ENCODE results near the gene DUSP12. TPM values are rescaled to one million over a fixed set of nuclear protein-coding genes. Genes with fewer than 3 reads are reported as not detected.

DUSP12 gene
- total RNA-seq, 4 donors from 2014 or later = 10.2 to 24.5 (median 18.8) TPM

DNA sequence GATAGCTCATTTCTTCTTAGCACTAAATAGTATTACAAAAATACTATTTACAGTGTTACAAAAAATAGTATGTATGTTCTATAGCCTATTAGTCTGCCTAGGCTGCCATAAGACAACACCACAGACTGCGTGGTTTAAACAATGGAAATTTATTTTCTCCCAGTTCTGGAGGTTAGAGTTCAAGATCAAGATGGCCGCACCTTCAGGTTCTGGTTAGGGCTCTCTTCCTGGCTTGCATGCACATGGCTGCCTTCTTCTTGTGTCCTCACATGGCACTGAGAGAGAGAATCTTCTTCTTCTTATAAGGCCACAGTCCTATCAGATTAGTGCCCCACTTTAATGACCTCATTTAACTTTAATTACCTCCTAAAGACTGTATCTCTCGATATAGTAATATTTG is 20.7 kb downstream of the DUSP12 start:
- no peak for DNase-seq (ENCODE audit: low spot score in 2 of 2)
- H3K4me3 ChIP-seq (ENCODE audit: low read depth, poor library complexity, severe bottlenecking) = no peak overlapping the region
- WGBS, 2 donors = 93 to 95% methylated on average over 3 of the region's 3 CpGs
- intact Hi-C loops (cut with DNase I; ENCODE audit: low total_unique reads) = no loop called here
- TF ChIP-seq POLR2A (IDR thresholded peaks at IDR 0.05) = no peak
- TF ChIP-seq, protein P1, sequence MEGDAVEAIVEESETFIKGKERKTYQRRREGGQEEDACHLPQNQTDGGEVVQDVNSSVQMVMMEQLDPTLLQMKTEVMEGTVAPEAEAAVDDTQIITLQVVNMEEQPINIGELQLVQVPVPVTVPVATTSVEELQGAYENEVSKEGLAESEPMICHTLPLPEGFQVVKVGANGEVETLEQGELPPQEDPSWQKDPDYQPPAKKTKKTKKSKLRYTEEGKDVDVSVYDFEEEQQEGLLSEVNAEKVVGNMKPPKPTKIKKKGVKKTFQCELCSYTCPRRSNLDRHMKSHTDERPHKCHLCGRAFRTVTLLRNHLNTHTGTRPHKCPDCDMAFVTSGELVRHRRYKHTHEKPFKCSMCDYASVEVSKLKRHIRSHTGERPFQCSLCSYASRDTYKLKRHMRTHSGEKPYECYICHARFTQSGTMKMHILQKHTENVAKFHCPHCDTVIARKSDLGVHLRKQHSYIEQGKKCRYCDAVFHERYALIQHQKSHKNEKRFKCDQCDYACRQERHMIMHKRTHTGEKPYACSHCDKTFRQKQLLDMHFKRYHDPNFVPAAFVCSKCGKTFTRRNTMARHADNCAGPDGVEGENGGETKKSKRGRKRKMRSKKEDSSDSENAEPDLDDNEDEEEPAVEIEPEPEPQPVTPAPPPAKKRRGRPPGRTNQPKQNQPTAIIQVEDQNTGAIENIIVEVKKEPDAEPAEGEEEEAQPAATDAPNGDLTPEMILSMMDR (IDR thresholded peaks at IDR 0.05) = no peak

DNA sequence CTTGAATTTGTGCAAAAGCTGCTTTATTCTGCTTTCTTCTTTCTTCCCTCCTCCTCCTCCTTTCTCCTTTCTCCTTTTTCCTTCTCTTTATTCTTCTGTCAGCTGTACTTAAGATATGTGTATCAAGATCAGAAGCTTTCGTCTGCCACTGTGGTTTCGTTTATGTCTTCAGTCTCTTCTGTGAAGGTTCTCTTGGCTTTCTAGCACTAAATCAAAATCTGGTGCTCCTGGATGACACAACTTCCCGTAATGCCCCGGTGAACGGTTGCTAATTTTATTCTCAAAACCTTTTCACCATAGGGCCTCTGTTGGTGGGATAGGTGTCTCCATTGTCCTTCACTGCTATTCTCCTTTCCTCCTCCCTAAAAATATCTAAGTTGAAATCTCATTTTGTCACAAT is 21.6 kb downstream of the DUSP12 start:
- DNase-seq (ENCODE audit: low spot score in 2 of 2) = no peak
- intact Hi-C loops (cut with DNase I; ENCODE audit: low total_unique reads) = no loop called here
- H3K4me3 ChIP-seq (ENCODE audit: low read depth, poor library complexity, severe bottlenecking) = no peak overlapping the region
- 72 to 83% methylated on average over 5 of the region's 5 CpGs for WGBS, 2 donors
- TF ChIP-seq, protein P1 (IDR thresholded peaks at IDR 0.05) = no peak
- TF ChIP-seq POLR2A (IDR thresholded peaks at IDR 0.05) = no peak

DNA sequence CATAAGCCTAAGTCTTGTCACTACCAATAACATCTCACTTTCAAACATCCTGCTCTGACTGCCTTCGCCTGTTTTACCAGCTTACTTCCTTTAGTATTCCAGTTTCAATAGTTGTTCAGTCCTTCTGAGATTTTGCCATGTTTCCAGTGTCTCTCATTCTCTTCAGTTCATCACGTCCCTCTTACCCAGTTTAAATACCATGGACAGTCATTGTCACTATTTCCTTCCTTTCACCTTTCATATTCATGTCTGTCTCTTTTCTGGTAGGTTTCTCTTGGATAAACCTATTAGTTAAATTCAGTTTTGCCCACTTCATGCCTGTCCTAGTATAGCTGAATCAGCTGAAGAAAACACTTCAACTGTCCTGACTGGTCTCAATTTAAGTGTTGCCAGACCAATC is 22.4 kb downstream of the DUSP12 start:
- WGBS, 2 donors = 86 to 88% methylated on average over 2 of the region's 2 CpGs
- intact Hi-C loops (cut with DNase I; ENCODE audit: low total_unique reads) = no loop called here
- no peak overlapping the region for H3K4me3 ChIP-seq (ENCODE audit: low read depth, poor library complexity, severe bottlenecking)
- DNase-seq (ENCODE audit: low spot score in 2 of 2) = no peak
- no peak for TF ChIP-seq POLR2A (IDR thresholded peaks at IDR 0.05)

GRCh38 chr1:161772397-161772796 is 22.8 kb downstream of the DUSP12 start:
- no peak overlapping the region for H3K4me3 ChIP-seq (ENCODE audit: low read depth, poor library complexity, severe bottlenecking)
- TF ChIP-seq, protein P1 (IDR thresholded peaks at IDR 0.05) = no peak
- no peak for TF ChIP-seq POLR2A (IDR thresholded peaks at IDR 0.05)
- intact Hi-C loops (cut with DNase I; ENCODE audit: low total_unique reads) = no loop called here
- DNase-seq (ENCODE audit: low spot score in 2 of 2) = no peak

- no peak for DNase-seq (ENCODE audit: low spot score in 2 of 2)
- WGBS, 2 donors = 53 to 66% methylated on average over 4 of the region's 4 CpGs
- intact Hi-C loops (cut with DNase I; ENCODE audit: low total_unique reads) = no loop called here
- H3K4me3 ChIP-seq (ENCODE audit: low read depth, poor library complexity, severe bottlenecking) = no peak overlapping the region
- TF ChIP-seq, protein P1 (IDR thresholded peaks at IDR 0.05) = no peak
- TF ChIP-seq POLR2A (IDR thresholded peaks at IDR 0.05) = no peak
Measured at GRCh38 chr1:161773791-161774190, 24.2 kb downstream of the DUSP12 start.

DNA sequence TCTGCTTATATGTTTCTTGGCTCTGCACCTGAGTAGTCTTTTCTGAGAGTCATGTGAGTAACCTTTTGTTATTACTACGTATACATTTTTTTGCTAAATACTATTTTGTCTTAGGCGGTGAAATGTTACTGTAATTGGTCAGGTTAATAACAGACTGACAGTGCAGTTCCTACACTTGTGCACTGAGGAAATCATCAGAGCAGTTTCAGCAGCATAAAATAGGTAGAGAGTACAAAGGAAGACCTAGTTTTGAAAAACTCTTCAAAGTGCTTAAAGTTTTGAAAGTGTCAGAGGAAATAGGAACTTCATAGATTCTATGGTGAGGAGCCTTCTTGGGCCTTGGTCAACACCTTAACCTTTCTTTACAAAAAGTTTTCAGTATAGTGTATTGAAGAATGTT is 27.7 kb downstream of the DUSP12 start:
- WGBS, 2 donors = 97% methylated on average over 2 of the region's 2 CpGs
- TF ChIP-seq, protein P1 (IDR thresholded peaks at IDR 0.05) = no peak
- no peak for TF ChIP-seq POLR2A (IDR thresholded peaks at IDR 0.05)
- DNase-seq (ENCODE audit: low spot score in 2 of 2) = no peak
- H3K4me3 ChIP-seq (ENCODE audit: low read depth, poor library complexity, severe bottlenecking) = no peak overlapping the region
- intact Hi-C loops (cut with DNase I; ENCODE audit: low total_unique reads) = no loop called here
